Astrocyte (in vitro differentiated cells and primary cell): Measurements from ENCODE around the gene C7.

Experiments
- CTCF ChIP-seq: IDR thresholded peaks from 2 replicates; pipeline ENCODE4 v1.5.1; 2011; ENCODE audit warnings: low read depth, mild to moderate bottlenecking, inconsistent platforms, low read length, moderate library complexity; ENCODE audit not compliant: insufficient read depth
- EZH2 ChIP-seq: IDR thresholded peaks from 2 replicates; pipeline ENCODE4 v1.6.1; 2012; ENCODE audit warnings: mild to moderate bottlenecking, low read length, inconsistent platforms; ENCODE audit not compliant: insufficient read depth

- TF ChIP-seq CTCF = no peak
- TF ChIP-seq EZH2 = no peak
Observed at GRCh38 chr5:40983781-40984180, 74.5 kb downstream of the C7 start.
